Right ventricle myocardium superior (tissue), 1 donor: ENCODE measurements around the gene ECE1. TPM values are rescaled to one million over a fixed set of nuclear protein-coding genes. Genes with fewer than 3 reads are reported as not detected.

ENCODE experiments used
- ATAC-seq: fragments of 200-7000 bp; cut with Tn5 transposase; one replicate; pipeline ENCODE4 v1.9.1; 2020; ENCODE audit warnings: mild to moderate bottlenecking; ENCODE audit not compliant: poor library complexity
- DNase-seq: peaks from one replicate; pipeline ENCODE4 v3.0.0-alpha.2; 2020
- intact Hi-C: fragments of 100-400 bp; cut with DNase I; formaldehyde crosslinking; loops from one replicate; pipeline ENCODE4 v1.11.2; 2022
- long read RNA-seq: library from polyadenylated mRNA; unstranded; transcript quantifications from one replicate; pipeline ENCODE4 v2.0.0, GENCODE V29; 2021
- total RNA-seq: library from RNA; stranded (reverse); fragmentation: NEBNext Ultra II Directional; extraction: Animal tissue kit (Norgen Biotek cat#: 25700); gene quantifications from one replicate; pipeline ENCODE4 v1.2.1, GENCODE V29; 2021
- donor health status: DM: no; HTN: yes; CAD: no; lungs with severe emphysema.

The ECE1 gene
- total RNA-seq: 45.3 TPM
- long read RNA-seq, full-length matches to known transcripts: 55 of 102 reads
- long read RNA-seq, partial matches to known transcripts: 18 of 102 reads
- long read RNA-seq, other reads (novel, unspliced or antisense): 29 of 102 reads

GRCh38 chr1:21289700-21290545 is at the start of gene ECE1:
ECE1 (minus strand) TSS chr1:21290463; CDS start chr1:21290414, 49 bp downstream.
- ATAC-seq: peak; percentile 60
- intact Hi-C loops: no loop called here
- peak; percentile 77 for DNase-seq

- ATAC-seq: no peak
- intact Hi-C loops: loop anchor here (5.0 kb wide), 1 partner anchor 82 kb away; no protein-coding TSS in a partner anchor
- no peak for DNase-seq
Measured at GRCh38 chr1:21339356-21340229, 49.3 kb upstream of the ECE1 start.

- DNase-seq (peak; percentile 87), ATAC-seq (peak; percentile 50)
- intact Hi-C loops: no loop called here
Measured at GRCh38 chr1:21338573-21339355, 48.5 kb upstream of the ECE1 start.

GRCh38 chr1:21337928-21338572 is 47.8 kb upstream of the ECE1 start:
- DNase-seq: peak; percentile 94
- ATAC-seq: peak; percentile 75
- intact Hi-C loops: no loop called here

GRCh38 chr1:21337454-21337927 is 47.2 kb upstream of the ECE1 start:
- ATAC-seq (no peak), DNase-seq (no peak)
- intact Hi-C loops: no loop called here

- DNase-seq (no peak), ATAC-seq (no peak)
- intact Hi-C loops: no loop called here
Measured at GRCh38 chr1:21337010-21337437, 46.8 kb upstream of the ECE1 start.

GRCh38 chr1:21335750-21336224 is 45.5 kb upstream of the ECE1 start:
- no peak for ATAC-seq
- DNase-seq: peak; percentile 43
- intact Hi-C loops: no loop called here

- DNase-seq (no peak), ATAC-seq (no peak)
- intact Hi-C loops: no loop called here
Measured at GRCh38 chr1:21335088-21335691, 44.9 kb upstream of the ECE1 start.

GRCh38 chr1:21334214-21335087 is 44.2 kb upstream of the ECE1 start:
- DNase-seq (peak; percentile 87), ATAC-seq (peak; percentile 42)
- intact Hi-C loops: no loop called here

- DNase-seq: no peak
- intact Hi-C loops: no loop called here
- ATAC-seq: no peak
Measured at GRCh38 chr1:21333824-21334213, 43.6 kb upstream of the ECE1 start.

GRCh38 chr1:21332554-21333311 is 42.5 kb upstream of the ECE1 start:
- ATAC-seq (peak; percentile 5), DNase-seq (no peak)
- intact Hi-C loops: no loop called here

- no peak for DNase-seq
- intact Hi-C loops: no loop called here
Measured at GRCh38 chr1:21331752-21332478, 41.7 kb upstream of the ECE1 start.

GRCh38 chr1:21330544-21330943 is 40.3 kb upstream of the ECE1 start:
- intact Hi-C loops: no loop called here
- ATAC-seq: no peak
- no peak for DNase-seq

More at GRCh38 chr1:21331752-21332478, 41.7 kb upstream of the ECE1 start:
- no peak for ATAC-seq

- intact Hi-C loops: no loop called here
- no peak for DNase-seq
- no peak for ATAC-seq
Measured at GRCh38 chr1:21329209-21329844, 39.1 kb upstream of the ECE1 start.
